ENCODE measurements around the gene HAGHL.

The HAGHL gene

GRCh38 chr16:759110-759910 is 32.4 kb downstream of the HAGHL start:
- no peak for DNase-seq (ENCODE audit: low spot score)

GRCh38 chr16:760065-760464 is 33.2 kb downstream of the HAGHL start:
- no peak for DNase-seq (ENCODE audit: low spot score)

- DNase-seq (ENCODE audit: low spot score): no peak
Observed at GRCh38 chr16:760545-761343, 33.8 kb downstream of the HAGHL start, which contains the start of gene MSLN. TSS of gene MSLN (plus strand) at chr16:760734. CDS start at chr16:762681, 1,947 bp downstream.

- DNase-seq (ENCODE audit: low spot score): no peak
Observed at GRCh38 chr16:761625-762513, 35.0 kb downstream of the HAGHL start.

GRCh38 chr16:762595-763268 is 35.8 kb downstream of the HAGHL start:
- DNase-seq (ENCODE audit: low spot score): no peak

GRCh38 chr16:763369-764183 is 36.7 kb downstream of the HAGHL start:
- DNase-seq (ENCODE audit: low spot score): no peak

- no peak for DNase-seq (ENCODE audit: low spot score)
Observed at GRCh38 chr16:764184-764750, 37.4 kb downstream of the HAGHL start.

- DNase-seq (ENCODE audit: low spot score): no peak
Observed at GRCh38 chr16:764848-765487, 38.1 kb downstream of the HAGHL start.

- DNase-seq (ENCODE audit: low spot score): no peak
Observed at GRCh38 chr16:765488-765865, 38.6 kb downstream of the HAGHL start.

- no peak for DNase-seq (ENCODE audit: low spot score)
Observed at GRCh38 chr16:766008-766819, 39.3 kb downstream of the HAGHL start.

- DNase-seq (ENCODE audit: low spot score): no peak
Observed at GRCh38 chr16:766820-767640, 40.1 kb downstream of the HAGHL start.

GRCh38 chr16:767743-768235 is 40.9 kb downstream of the HAGHL start:
- no peak for DNase-seq (ENCODE audit: low spot score)

GRCh38 chr16:768428-768827 is 41.5 kb downstream of the HAGHL start:
- DNase-seq (ENCODE audit: low spot score): no peak

- DNase-seq (ENCODE audit: low spot score): no peak
Observed at GRCh38 chr16:769184-769784, 42.4 kb downstream of the HAGHL start.

GRCh38 chr16:769934-770333 is 43.0 kb downstream of the HAGHL start:
- no peak for DNase-seq (ENCODE audit: low spot score)

GRCh38 chr16:770411-770810 is 43.5 kb downstream of the HAGHL start:
- DNase-seq (ENCODE audit: low spot score): no peak

- DNase-seq (ENCODE audit: low spot score): no peak
Observed at GRCh38 chr16:772959-773358, 46.1 kb downstream of the HAGHL start.

Data from GM03348 (cell line).